Measurements from ENCODE around the gene WDR26. TPM values are rescaled to one million over a fixed set of nuclear protein-coding genes. Genes with fewer than 3 reads are reported as not detected.

Gene WDR26
- total RNA-seq, 1 donor from 2014 or later, result 62.4 TPM

GRCh38 chr1:224432146-224432545, 2.5 kb downstream of the WDR26 start:
- no peak overlapping the region for H3K27ac ChIP-seq
- H3K9me3 Mint-ChIP-seq, result no peaks in the 10 kb centered on the region

GRCh38 chr1:224431726-224432125, 2.9 kb downstream of the WDR26 start:
- Histone ChIP-seq H3K4me1 (peaks cover 33% of the 10 kb centered on the region), H2AFZ (replicated peaks) (no peak overlapping the region), H4K20me1 (ENCODE audit: low read depth) (peaks cover 67% of the 10 kb centered on the region), H3K27ac (no peak overlapping the region), H3F3A (ENCODE audit: low read depth) (no peaks in the 10 kb centered on the region), H3K9me3 (ENCODE audit: low read depth) (no peaks in the 10 kb centered on the region), H3K79me2 (ENCODE audit: low read depth) (peaks cover 95% of the 10 kb centered on the region), H3K27me3 (no peaks in the 10 kb centered on the region), H3K36me3 (peaks cover 17% of the 10 kb centered on the region), H3K9ac (peak overlapping the region; percentile 62), H3K4me3 (peak overlapping the region; percentile 91), H3K4me2 (peak overlapping the region; percentile 91)
- peak overlapping the region; percentile 95 for H3K4me3 Mint-ChIP-seq
- no peak overlapping the region for H3K27ac Mint-ChIP-seq
- H3K9me3 Mint-ChIP-seq, result no peaks in the 10 kb centered on the region
- peaks cover 34% of the 10 kb centered on the region for H3K4me1 Mint-ChIP-seq
- DNase-seq (ENCODE audit: low spot score), result no peak
- H3K36me3 Mint-ChIP-seq, result peaks cover 10% of the 10 kb centered on the region
- H3K27me3 Mint-ChIP-seq (ENCODE audit: insufficient read depth, low read depth), result peaks cover 2% of the 10 kb centered on the region
- no peak for TF ChIP-seq CTCF (IDR thresholded peaks at IDR 0.05)
- TF ChIP-seq EZH2 (IDR thresholded peaks at IDR 0.05), result no peak
- no peak for TF ChIP-seq EZH2phosphoT487 (IDR thresholded peaks at IDR 0.05)

More at GRCh38 chr1:224432146-224432545, 2.5 kb downstream of the WDR26 start:
- H4K20me1 ChIP-seq (ENCODE audit: low read depth), result peaks cover 65% of the 10 kb centered on the region
- peak overlapping the region; percentile 91 for H3K4me2 ChIP-seq
- Mint-ChIP-seq H3K4me3 (peak overlapping the region; percentile 95), H3K27ac (no peak overlapping the region), H3K27me3 (ENCODE audit: insufficient read depth, low read depth) (peaks cover 2% of the 10 kb centered on the region), H3K4me1 (peaks cover 34% of the 10 kb centered on the region), H3K36me3 (peaks cover 10% of the 10 kb centered on the region)
- H3F3A ChIP-seq (ENCODE audit: low read depth), result no peaks in the 10 kb centered on the region
- H2AFZ ChIP-seq (replicated peaks), result no peak overlapping the region
- H3K4me3 ChIP-seq, result peak overlapping the region; percentile 91
- peaks cover 91% of the 10 kb centered on the region for H3K79me2 ChIP-seq (ENCODE audit: low read depth)
- H3K36me3 ChIP-seq, result peaks cover 15% of the 10 kb centered on the region
- no peaks in the 10 kb centered on the region for H3K9me3 ChIP-seq (ENCODE audit: low read depth)
- no peak for TF ChIP-seq CTCF (IDR thresholded peaks at IDR 0.05)
- no peak for TF ChIP-seq EZH2 (IDR thresholded peaks at IDR 0.05)
- TF ChIP-seq EZH2phosphoT487 (IDR thresholded peaks at IDR 0.05), result no peak
- peak overlapping the region; percentile 62 for H3K9ac ChIP-seq
- no peaks in the 10 kb centered on the region for H3K27me3 ChIP-seq
- H3K4me1 ChIP-seq, result peaks cover 33% of the 10 kb centered on the region
- no peak for DNase-seq (ENCODE audit: low spot score)

- no peak overlapping the region for H3K4me3 ChIP-seq
- no peaks in the 10 kb centered on the region for H3K9me3 Mint-ChIP-seq
- no peaks in the 10 kb centered on the region for H3K9me3 ChIP-seq (ENCODE audit: low read depth)
- no peaks in the 10 kb centered on the region for H3K27me3 ChIP-seq
- no peaks in the 10 kb centered on the region for H3F3A ChIP-seq (ENCODE audit: low read depth)
- peaks cover 72% of the 10 kb centered on the region for H4K20me1 ChIP-seq (ENCODE audit: low read depth)
- H3K4me1 ChIP-seq, result peaks cover 32% of the 10 kb centered on the region
- H3K4me3 Mint-ChIP-seq, result no peak overlapping the region
- peaks cover 10% of the 10 kb centered on the region for H3K36me3 Mint-ChIP-seq
- H3K27me3 Mint-ChIP-seq (ENCODE audit: insufficient read depth, low read depth), result peaks cover 2% of the 10 kb centered on the region
- no peak for DNase-seq (ENCODE audit: low spot score)
- H3K27ac ChIP-seq, result no peak overlapping the region
- peaks cover 25% of the 10 kb centered on the region for H3K36me3 ChIP-seq
- peaks cover 94% of the 10 kb centered on the region for H3K79me2 ChIP-seq (ENCODE audit: low read depth)
- no peak overlapping the region for H3K27ac Mint-ChIP-seq
- H3K9ac ChIP-seq, result no peak overlapping the region
- peaks cover 29% of the 10 kb centered on the region for H3K4me1 Mint-ChIP-seq
- H3K4me2 ChIP-seq, result peak overlapping the region; percentile 91
- no peak overlapping the region for H2AFZ ChIP-seq (replicated peaks)
- TF ChIP-seq EZH2 (IDR thresholded peaks at IDR 0.05), result no peak
- TF ChIP-seq CTCF (IDR thresholded peaks at IDR 0.05), result no peak
- TF ChIP-seq EZH2phosphoT487 (IDR thresholded peaks at IDR 0.05), result no peak
These were observed 4.0 kb downstream of the WDR26 start for GRCh38 chr1:224430511-224431113.

All from neural progenitor cell (in vitro differentiated cells).